HCT116 (cell line): Measurements from ENCODE around the gene CAMK2D. TPM values are rescaled to one million over a fixed set of nuclear protein-coding genes. Genes with fewer than 3 reads are reported as not detected.

ENCODE experiments used
- ATAC-seq: fragments of 200-7000 bp; cut with Tn5 transposase; 2 replicates; pipeline ENCODE4 v1.9.1; 2020; ENCODE audit warnings: mild to moderate bottlenecking, moderate library complexity
- BruUV-seq: library from RNA; stranded (reverse); fragments of 400-500 nt; replicated peaks from 2 replicates; lab custom pipeline; 2021; lab: Mats Ljungman, UMichigan
- CTCF ChIA-PET: fragments of 300-600 bp; sonication (Branson Sonifier 250); formaldehyde crosslinking; loops from one replicate; lab custom pipeline; 2021; ENCODE audit warnings: antibody characterized with exemption; lab: Charles Lee
- POLR2A ChIA-PET: fragments of 300-600, 350-600 bp; sonication (Branson Sonifier 250); formaldehyde crosslinking; loops from one replicate; lab custom pipeline; 2021; ENCODE audit warnings: antibody characterized with exemption; lab: Charles Lee
- RAD21 ChIA-PET, 2 experiments: fragments of 300-600 bp; sonication (Branson Sonifier 250); formaldehyde crosslinking; loops; one replicate each; lab custom pipeline; 2023; ENCODE audit warnings: low total read pairs in 2 of 2; ENCODE audit not compliant: uncharacterized antibody in 2 of 2, unreplicated experiment in 2 of 2, low non-redundant PET in 1 of 2; lab: Charles Lee
- DNase-seq: peaks from one replicate; pipeline ENCODE4 v3.0.0-alpha.2; 2010; ENCODE audit warnings: low read depth, low spot score
- H2AFZ ChIP-seq: fragments of 200-600 bp; shearing (Covaris generic), sonication (generic); 2 replicates; pipeline ENCODE4 v1.6.1; 2017; ENCODE audit warnings: low read depth, mixed run types, mixed read lengths, antibody characterized with exemption, low read length; ENCODE audit not compliant: poor library complexity, severe bottlenecking
- H3K27ac ChIP-seq: 2 replicates; pipeline ENCODE4 v1.5.1; 2012; ENCODE audit warnings: low read depth, low read length
- H3K27me3 ChIP-seq: fragments of 200-600 bp; sonication (generic); 2 replicates; pipeline ENCODE4 v1.6.1; 2016; ENCODE audit warnings: mixed run types, low read length, mixed read lengths; ENCODE audit not compliant: insufficient read depth
- H3K36me3 ChIP-seq, 2 experiments: fragments of 200-500 bp in 1 of 2; fragments of 200-600 bp in 1 of 2; sonication (Bioruptor generic) in 1 of 2; sonication (generic) in 1 of 2; 2 replicates each; pipeline versions ENCODE4 v1.5.1 to v1.6.1; 2014 to 2016; ENCODE audit warnings: low read length in 2 of 2, inconsistent platforms in 1 of 2, mixed read lengths in 1 of 2, mixed run types in 1 of 2; ENCODE audit not compliant: insufficient read depth in 2 of 2, control insufficient read depth in 1 of 2
- H3K4me1 ChIP-seq, 2 experiments: fragments of 200-600 bp in 1 of 2; sonication (generic) in 1 of 2; 2 replicates each; pipeline versions ENCODE4 v1.5.1 to v1.6.1; 2012 to 2017; ENCODE audit warnings: low read length in 2 of 2, inconsistent platforms in 1 of 2, mild to moderate bottlenecking in 1 of 2, mixed read lengths in 1 of 2, mixed run types in 1 of 2, moderate library complexity in 1 of 2; ENCODE audit not compliant: insufficient read depth in 2 of 2, control insufficient read depth in 1 of 2
- H3K4me2 ChIP-seq: fragments of 200-600 bp; sonication (generic); 2 replicates; pipeline ENCODE4 v1.6.1; 2017; ENCODE audit warnings: mixed run types, low read length, mixed read lengths
- H3K4me3 ChIP-seq, 2 experiments: fragments of 200-600 bp in 1 of 2; sonication (generic) in 1 of 2; replicated peaks in 1 of 2; 2 replicates each; pipeline ENCODE4 v1.5.1; 2011 to 2016; ENCODE audit warnings: low read length in 2 of 2, control low read depth in 1 of 2, low read depth in 1 of 2, mild to moderate bottlenecking in 1 of 2, mixed read lengths in 1 of 2, mixed run types in 1 of 2
- H3K79me2 ChIP-seq: fragments of 200-600 bp; sonication (generic); 2 replicates; pipeline ENCODE4 v1.6.1; 2017; ENCODE audit warnings: mild to moderate bottlenecking, mixed run types, low read length, moderate library complexity, mixed read lengths; ENCODE audit not compliant: insufficient read depth
- H3K9ac ChIP-seq: fragments of 200-600 bp; sonication (generic); 2 replicates; pipeline ENCODE4 v1.6.1; 2016; ENCODE audit warnings: low read length, mixed read lengths
- H3K9me2 ChIP-seq: fragments of 200-600 bp; sonication (generic), shearing (Covaris generic); 2 replicates; pipeline ENCODE4 v1.6.1; 2017; ENCODE audit warnings: mixed run types, mild to moderate bottlenecking, moderate library complexity; ENCODE audit not compliant: insufficient read depth
- H3K9me3 ChIP-seq, 2 experiments: fragments of 200-500 bp in 1 of 2; fragments of 200-600 bp in 1 of 2; sonication (Bioruptor generic) in 1 of 2; sonication (generic) in 1 of 2; 2 replicates each; pipeline ENCODE4 v1.6.1; 2014 to 2017; ENCODE audit warnings: low read length in 2 of 2, mixed read lengths in 2 of 2, inconsistent platforms in 1 of 2, low read depth in 1 of 2, mild to moderate bottlenecking in 1 of 2, mixed run types in 1 of 2, moderate library complexity in 1 of 2; ENCODE audit not compliant: control insufficient read depth in 1 of 2, insufficient read depth in 1 of 2
- H4K20me1 ChIP-seq: fragments of 200-600 bp; sonication (generic), shearing (Covaris generic); 2 replicates; pipeline ENCODE4 v1.6.1; 2017; ENCODE audit warnings: mixed run types, mild to moderate bottlenecking, moderate library complexity; ENCODE audit not compliant: insufficient read depth
- CBX3 ChIP-seq: IDR thresholded peaks from 2 replicates; pipeline ENCODE4 v1.6.1; 2012; ENCODE audit warnings: low read depth
- CEBPB ChIP-seq: IDR thresholded peaks from 2 replicates; pipeline ENCODE4 v1.6.1; 2012; ENCODE audit warnings: low read depth
- CTCF ChIP-seq, 3 experiments: fragments of 200-600 bp in 1 of 3; sonication (generic) in 1 of 3; IDR thresholded peaks in 2 of 3; conservative IDR thresholded peaks in 1 of 3; 2 replicates each; pipeline ENCODE4 v1.5.1; 2012 to 2017; ENCODE audit warnings: low read depth in 2 of 3, low read length in 2 of 3, antibody characterized with exemption in 1 of 3, borderline replicate concordance in 1 of 3, control low read depth in 1 of 3, mild to moderate bottlenecking in 1 of 3, mixed read lengths in 1 of 3, mixed run types in 1 of 3, moderate library complexity in 1 of 3; ENCODE audit not compliant: insufficient read depth in 1 of 3
- EGR1 ChIP-seq: IDR thresholded peaks from 2 replicates; pipeline ENCODE4 v1.6.1; 2012; ENCODE audit warnings: low read depth
- EZH2 ChIP-seq: fragments of 200-600 bp; sonication (generic); IDR thresholded peaks from 2 replicates; pipeline ENCODE4 v1.6.1; 2017; ENCODE audit warnings: antibody characterized with exemption, mixed run types
- EZH2phosphoT487 ChIP-seq: fragments of 200-600 bp; IDR thresholded peaks from 2 replicates; pipeline ENCODE4 v1.6.1; 2018; ENCODE audit warnings: antibody characterized with exemption, borderline replicate concordance
- FOSL1 ChIP-seq: IDR thresholded peaks from 2 replicates; pipeline ENCODE4 v1.6.1; 2012; ENCODE audit warnings: low read depth
- JUND ChIP-seq: IDR thresholded peaks from 2 replicates; pipeline ENCODE4 v1.6.1; 2012
- MAX ChIP-seq: IDR thresholded peaks from 2 replicates; pipeline ENCODE4 v1.6.1; 2012
- POLR2A ChIP-seq: IDR thresholded peaks from 2 replicates; pipeline ENCODE4 v1.7.0; 2011; ENCODE audit warnings: borderline replicate concordance; ENCODE audit not compliant: insufficient read depth, insufficient read length; ENCODE audit errors: extremely low read depth
- POLR2AphosphoS5 ChIP-seq: IDR thresholded peaks from 2 replicates; pipeline ENCODE4 v1.6.1; 2011; ENCODE audit warnings: mild to moderate bottlenecking, low read depth, low read length, moderate library complexity
- RAD21 ChIP-seq: IDR thresholded peaks from 2 replicates; pipeline ENCODE4 v1.6.1; 2012; ENCODE audit warnings: low read depth, mild to moderate bottlenecking
- SIN3A ChIP-seq: IDR thresholded peaks from 2 replicates; pipeline ENCODE4 v1.6.1; 2012; ENCODE audit warnings: low read depth
- SP1 ChIP-seq: IDR thresholded peaks from 2 replicates; pipeline ENCODE4 v1.6.1; 2012; ENCODE audit warnings: low read depth
- SRF ChIP-seq: IDR thresholded peaks from 2 replicates; pipeline ENCODE4 v1.6.1; 2012; ENCODE audit warnings: low read depth
- TCF7L2 ChIP-seq: IDR thresholded peaks from 2 replicates; pipeline ENCODE4 v1.7.0; 2011; ENCODE audit warnings: borderline replicate concordance, inconsistent platforms; ENCODE audit not compliant: insufficient read depth, insufficient read length; ENCODE audit errors: extremely low read depth
- YY1 ChIP-seq: IDR thresholded peaks from 2 replicates; pipeline ENCODE4 v1.6.1; 2011; ENCODE audit warnings: low read length, low read depth, moderate library complexity, mild to moderate bottlenecking; ENCODE audit not compliant: insufficient replicate concordance; ENCODE audit errors: extremely low read depth
- ZBTB33 ChIP-seq: IDR thresholded peaks from 2 replicates; pipeline ENCODE4 v1.6.1; 2011; ENCODE audit warnings: mild to moderate bottlenecking, low read length, moderate library complexity; ENCODE audit not compliant: insufficient replicate concordance; ENCODE audit errors: extremely low read depth
- ZFX ChIP-seq: fragments of 450-650 bp; IDR thresholded peaks from 2 replicates; pipeline ENCODE4 v1.6.1; 2017
- ZNF274 ChIP-seq: fragments of 200-500 bp; sonication (Bioruptor generic); IDR thresholded peaks from 2 replicates; pipeline ENCODE4 v1.6.1; 2014; ENCODE audit warnings: mild to moderate bottlenecking, low read depth, low read length, inconsistent platforms
- intact Hi-C: fragments of 100-400 bp; cut with micrococcal nuclease; formaldehyde crosslinking; loops from 2 replicates; pipeline ENCODE4 v1.10.0; 2022
- total RNA-seq: library from RNA; stranded (reverse); gene quantifications from one replicate; pipeline ENCODE4 v1.2.1, GENCODE V29; 2021; ENCODE audit not compliant: unreplicated experiment

Gene CAMK2D
- total RNA-seq, 1 experiment from 2014 or later = 67.0 TPM

GRCh38 chr4:113462286-113462685 lies 299.3 kb downstream of the CAMK2D start:
- Histone ChIP-seq H3K27ac (no peak overlapping the region), H3K9me3 (no peaks in the 10 kb centered on the region), H3K27me3 (no peaks in the 10 kb centered on the region), H4K20me1 (no peaks in the 10 kb centered on the region), H2AFZ (no peak overlapping the region), H3K9ac (no peak overlapping the region), H3K9me2 (no peaks in the 10 kb centered on the region), H3K36me3 (no peaks in the 10 kb centered on the region), H3K4me1 (peaks cover 22 to 26% of the 10 kb centered on the region in 2 experiments), H3K4me3 (no peak overlapping the region), H3K79me2 (no peaks in the 10 kb centered on the region), H3K4me2 (no peak overlapping the region)
- DNase-seq = no peak
- ChIA-PET CTCF (no interaction called here), POLR2A (interaction anchor here (0.8 kb wide), 1 partner anchor 29 kb away, joined by 5 read pairs; no protein-coding TSS in a partner anchor), RAD21 (no interaction called here)
- no peak for ATAC-seq
- intact Hi-C loops = no loop called here
- no TSS peak for BruUV-seq
- TF ChIP-seq MAX = no peak
- no peak for TF ChIP-seq CTCF (IDR thresholded peaks at IDR 0.05 in 2 of 3, conservative IDR thresholded peaks at IDR 0.05 in 1 of 3; ENCODE audit: borderline replicate concordance in 1 of 3, insufficient read depth in 1 of 3, low read depth in 2 of 3, low read length in 2 of 3)
- no peak for TF ChIP-seq EZH2phosphoT487
- no peak for TF ChIP-seq TCF7L2
- TF ChIP-seq SRF = no peak
- TF ChIP-seq ZBTB33 = no peak
- no peak for TF ChIP-seq EGR1
- TF ChIP-seq POLR2AphosphoS5 = no peak
- no peak for TF ChIP-seq JUND
- no peak for TF ChIP-seq CEBPB
- TF ChIP-seq ZNF274 = no peak
- TF ChIP-seq CBX3 = no peak
- TF ChIP-seq YY1 = no peak
- no peak for TF ChIP-seq ZFX
- TF ChIP-seq SIN3A = no peak
- no peak for TF ChIP-seq RAD21
- TF ChIP-seq POLR2A = no peak
- no peak for TF ChIP-seq FOSL1
- no peak for TF ChIP-seq SP1
- TF ChIP-seq EZH2 = no peak
